ENCODE measurements around the gene ADGRG6. TPM values are rescaled to one million over a fixed set of nuclear protein-coding genes. Genes with fewer than 3 reads are reported as not detected.

ADGRG6 gene
- total RNA-seq = 10 to 100 TPM; 17.0 to 17.9 TPM

GRCh38 chr6:142301651-142302391 lies at the start of gene ADGRG6:
TSS of gene ADGRG6 (plus strand) at chr6:142302007. CDS start at chr6:142302330, 323 bp downstream.
- intact Hi-C loops (cut with DNase I) = no loop called here
- Histone ChIP-seq H3K36me3 (no peaks in the 10 kb centered on the region), H3K4me3 (peak within 1 kb of the TSS; percentile 76), H3K9me3 (no peaks in the 10 kb centered on the region), H3K9ac (ENCODE audit: low read depth in 2 of 2, low read length in 2 of 2) (peak within 1 kb of the TSS; percentile 67 to 70), H3K4me1 (no peaks in the 10 kb centered on the region), H3K27me3 (no peaks in the 10 kb centered on the region), H3K27ac (peak within 1 kb of the TSS; percentile 64)
- peak; percentile 57 for DNase-seq
- no peak for TF ChIP-seq CTCF (IDR thresholded peaks at IDR 0.05)

GRCh38 chr6:142254513-142254912 lies 47.3 kb upstream of the ADGRG6 start:
- intact Hi-C loops (cut with DNase I) = no loop called here
- no peak for TF ChIP-seq CTCF (IDR thresholded peaks at IDR 0.05)
- Histone ChIP-seq H3K27me3 (no peaks in the 10 kb centered on the region), H3K36me3 (no peaks in the 10 kb centered on the region), H3K9ac (ENCODE audit: low read depth in 2 of 2, low read length in 2 of 2) (no peak overlapping the region), H3K4me1 (no peaks in the 10 kb centered on the region), H3K27ac (no peak overlapping the region), H3K4me3 (no peak overlapping the region), H3K9me3 (no peaks in the 10 kb centered on the region)
- no peak for DNase-seq

GRCh38 chr6:142255785-142256184 lies 46.0 kb upstream of the ADGRG6 start:
- DNase-seq = no peak
- TF ChIP-seq CTCF (IDR thresholded peaks at IDR 0.05) = no peak

GRCh38 chr6:142258305-142258704 lies 43.5 kb upstream of the ADGRG6 start:
- no peak overlapping the region for H3K9ac ChIP-seq (ENCODE audit: low read depth in 2 of 2, low read length in 2 of 2)
- no peaks in the 10 kb centered on the region for H3K27me3 ChIP-seq
- no peak overlapping the region for H3K4me3 ChIP-seq
- intact Hi-C loops (cut with DNase I) = no loop called here
- no peaks in the 10 kb centered on the region for H3K36me3 ChIP-seq
- no peaks in the 10 kb centered on the region for H3K4me1 ChIP-seq
- no peak overlapping the region for H3K27ac ChIP-seq
- TF ChIP-seq CTCF (IDR thresholded peaks at IDR 0.05) = no peak
- no peak for DNase-seq
- no peaks in the 10 kb centered on the region for H3K9me3 ChIP-seq

More at GRCh38 chr6:142255785-142256184, 46.0 kb upstream of the ADGRG6 start:
- no peaks in the 10 kb centered on the region for H3K36me3 ChIP-seq
- no peaks in the 10 kb centered on the region for H3K27me3 ChIP-seq
- H3K4me3 ChIP-seq = no peak overlapping the region
- no peaks in the 10 kb centered on the region for H3K4me1 ChIP-seq
- no peaks in the 10 kb centered on the region for H3K9me3 ChIP-seq
- H3K9ac ChIP-seq (ENCODE audit: low read depth in 2 of 2, low read length in 2 of 2) = no peak overlapping the region
- H3K27ac ChIP-seq = no peak overlapping the region
- intact Hi-C loops (cut with DNase I) = no loop called here

- H3K27ac ChIP-seq = no peak overlapping the region
- intact Hi-C loops (cut with DNase I) = no loop called here
Measured at GRCh38 chr6:142258757-142259156, 43.0 kb upstream of the ADGRG6 start.

More at GRCh38 chr6:142258757-142259156, 43.0 kb upstream of the ADGRG6 start:
- Histone ChIP-seq H3K9me3 (no peaks in the 10 kb centered on the region), H3K27me3 (no peaks in the 10 kb centered on the region), H3K4me3 (no peak overlapping the region), H3K4me1 (no peaks in the 10 kb centered on the region), H3K36me3 (no peaks in the 10 kb centered on the region), H3K9ac (ENCODE audit: low read depth in 2 of 2, low read length in 2 of 2) (no peak overlapping the region)
- no peak for TF ChIP-seq CTCF (IDR thresholded peaks at IDR 0.05)
- no peak for DNase-seq

Measured in colonic mucosa (tissue), 4 donors.